COLO668 (cell line): Measurements from ENCODE around the gene DSTN.

Experiments
- DNase-seq: peaks from one replicate; lab custom pipeline; 2025; ENCODE audit not compliant: unreplicated experiment; lab: John Stamatoyannopoulos, UW

DSTN gene

DNA sequence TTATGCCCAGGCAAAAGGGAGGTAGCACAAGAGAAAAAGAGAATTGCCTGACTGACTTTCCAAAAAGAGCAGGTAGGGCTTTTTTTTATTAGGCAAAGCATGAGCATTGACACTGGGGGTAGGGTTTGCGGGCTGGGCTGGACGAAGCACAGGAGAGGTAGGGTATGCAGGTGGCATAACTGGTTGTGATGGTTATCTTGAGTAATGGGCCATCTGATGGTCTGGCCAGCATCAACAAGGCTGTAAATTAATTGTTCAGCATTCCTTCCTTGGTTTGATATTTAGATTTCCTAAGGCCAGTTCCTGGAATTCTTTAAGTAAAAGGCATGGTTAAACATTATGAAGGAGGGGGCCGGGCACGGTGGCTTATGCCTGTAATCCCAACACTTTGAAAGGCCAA lies 24.7 kb upstream of the DSTN start:
- no peak for DNase-seq

DNA sequence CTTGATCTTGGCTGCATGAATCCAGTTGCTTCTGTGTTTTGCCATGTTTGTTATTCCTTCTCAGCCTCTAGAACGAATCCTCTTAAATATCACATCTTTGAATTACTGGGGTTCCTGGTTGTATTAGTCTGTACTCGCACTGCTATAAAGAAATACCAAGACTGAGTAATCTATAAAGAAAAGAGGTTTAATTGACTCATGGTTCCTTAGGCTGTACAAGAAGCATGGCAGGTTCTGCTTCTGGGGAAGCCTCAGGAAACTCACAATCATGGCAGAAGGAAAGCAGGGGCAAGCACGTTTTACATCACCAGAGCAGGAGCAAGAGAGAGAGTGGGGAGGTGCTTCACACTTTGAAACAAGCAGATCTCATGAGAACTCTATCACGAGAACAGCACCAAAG lies 20.7 kb upstream of the DSTN start:
- no peak for DNase-seq

DNA sequence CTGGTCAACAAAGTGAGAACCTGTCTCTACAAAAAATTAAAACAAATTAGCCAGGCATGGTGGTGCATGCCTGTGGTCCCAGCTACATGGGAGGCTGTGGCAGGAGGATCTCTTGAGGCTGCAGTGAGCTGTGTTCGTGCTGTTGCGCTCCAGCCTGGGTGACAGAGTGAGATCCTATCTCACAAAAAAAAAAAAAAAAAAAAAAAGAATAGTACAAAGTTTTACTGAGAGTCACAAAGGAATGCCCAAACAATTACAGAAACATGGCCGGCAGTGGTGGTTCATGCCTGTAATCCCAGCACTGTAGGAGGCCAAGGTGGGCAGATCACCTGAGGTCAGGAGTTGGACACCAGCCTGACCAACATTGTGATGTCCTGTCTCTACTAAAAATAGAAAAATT lies 14.8 kb upstream of the DSTN start:
- DNase-seq: no peak

DNA sequence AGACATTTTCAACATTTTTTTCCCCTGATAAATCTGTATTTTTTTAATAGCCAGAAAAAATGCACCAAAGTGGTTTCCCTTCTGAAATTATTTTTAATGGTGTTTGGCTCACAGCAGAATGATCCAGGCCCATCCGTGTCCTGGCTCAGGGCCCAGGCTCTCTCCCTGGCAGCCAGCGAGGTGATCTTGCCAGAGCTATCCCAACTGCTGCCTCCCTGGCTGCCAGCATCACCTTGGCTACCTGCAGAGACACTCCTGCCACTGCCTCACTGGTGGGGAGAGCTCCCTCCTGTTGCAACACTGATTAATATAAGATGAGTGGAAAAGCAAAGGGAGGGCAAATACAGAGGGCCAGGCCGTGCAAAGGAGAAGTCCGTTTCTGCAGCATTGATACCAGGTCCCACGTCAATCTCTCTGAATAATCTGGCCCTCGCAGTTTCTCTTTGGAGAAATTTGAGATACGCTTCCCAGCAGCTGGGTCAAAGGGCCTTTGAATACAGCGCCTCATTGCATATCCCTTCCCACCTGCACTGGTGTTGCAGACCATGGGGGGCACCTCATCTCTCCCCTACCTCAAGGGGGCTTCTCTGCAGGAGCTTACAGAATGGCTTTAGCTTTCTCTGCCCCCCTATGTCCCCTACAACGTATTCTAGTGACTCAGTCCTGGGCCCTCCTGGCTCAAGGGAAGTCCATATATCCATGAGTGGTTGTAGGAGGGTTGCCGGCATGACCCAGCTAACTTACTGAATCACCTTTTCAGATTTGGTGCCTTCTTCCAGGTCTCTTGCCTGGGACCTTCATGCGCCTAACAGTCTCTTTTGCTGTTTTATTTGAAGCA lies 12.8 kb upstream of the DSTN start:
- DNase-seq: peak; percentile 60

DNA sequence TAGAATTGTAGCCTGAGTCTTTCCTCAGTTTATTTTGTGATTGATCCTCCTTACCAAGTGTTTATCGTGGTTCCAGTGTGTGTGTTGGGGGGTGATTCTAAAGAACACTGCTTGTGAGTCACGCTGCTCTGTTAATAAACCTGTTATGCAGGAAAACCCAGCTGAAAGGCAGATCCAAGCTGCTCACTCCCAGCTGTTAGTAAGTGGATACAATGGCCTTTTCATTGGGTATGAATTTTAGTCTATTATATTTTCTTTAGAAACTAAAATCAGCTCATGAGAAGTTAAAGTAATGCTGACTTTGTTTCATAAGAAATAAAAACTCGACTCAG lies 12.2 kb upstream of the DSTN start:
- DNase-seq: peak; percentile 48

DNA sequence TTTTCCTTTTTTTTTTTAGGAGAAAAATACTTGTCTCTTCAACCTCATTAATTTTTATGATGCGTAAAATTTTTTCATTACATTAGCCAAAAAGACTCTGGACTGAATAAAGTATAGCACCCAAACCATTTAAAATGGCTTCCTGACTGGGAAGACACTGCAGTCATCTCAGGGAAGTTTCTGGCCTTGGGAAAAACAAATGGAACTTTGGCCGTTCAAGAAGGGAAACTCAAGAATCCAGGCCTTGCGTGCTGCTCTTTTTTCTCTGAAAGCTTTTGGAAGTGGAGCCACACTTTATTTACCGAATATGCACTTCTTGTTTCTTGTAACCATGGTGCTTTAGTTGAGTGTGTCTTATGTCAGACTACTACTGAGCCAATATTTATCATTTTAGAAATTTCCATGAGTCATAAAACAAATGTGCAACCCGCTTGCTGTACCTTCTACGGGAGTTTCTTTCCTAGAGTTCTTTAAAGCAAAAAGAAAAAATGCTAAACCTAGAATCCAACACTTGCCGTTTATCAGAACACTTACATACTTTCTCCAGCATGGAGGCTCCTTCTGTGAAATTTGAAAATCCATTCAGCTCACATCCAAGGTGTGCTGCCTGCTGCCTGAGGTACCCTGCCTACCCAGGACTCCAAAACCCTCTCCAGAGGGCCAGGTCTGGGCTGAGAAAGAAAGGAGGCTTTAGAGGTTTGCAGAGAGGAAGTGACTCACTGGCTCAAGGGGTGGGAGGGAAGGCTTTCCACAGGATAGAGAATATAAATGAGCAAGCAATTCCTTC lies 11.5 kb upstream of the DSTN start:
- peak; percentile 50 for DNase-seq

DNA sequence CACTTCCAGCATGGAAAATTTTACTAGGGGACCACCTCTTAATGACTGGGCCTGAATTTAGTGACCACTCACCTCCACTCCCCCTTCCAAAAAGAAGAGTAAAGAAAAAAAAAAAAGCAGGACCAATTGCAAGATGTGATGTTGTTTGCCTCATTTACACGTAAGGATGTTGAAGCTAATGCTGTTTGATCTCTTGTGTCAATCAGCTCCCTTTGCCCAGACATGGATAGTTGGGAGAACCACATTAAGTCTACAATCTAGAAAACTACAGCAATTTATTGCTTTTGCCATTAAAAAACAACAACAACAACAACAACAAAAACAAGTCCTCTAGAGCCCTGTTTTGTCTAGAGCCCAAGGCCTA lies 11.0 kb upstream of the DSTN start:
- DNase-seq: no peak

DNA sequence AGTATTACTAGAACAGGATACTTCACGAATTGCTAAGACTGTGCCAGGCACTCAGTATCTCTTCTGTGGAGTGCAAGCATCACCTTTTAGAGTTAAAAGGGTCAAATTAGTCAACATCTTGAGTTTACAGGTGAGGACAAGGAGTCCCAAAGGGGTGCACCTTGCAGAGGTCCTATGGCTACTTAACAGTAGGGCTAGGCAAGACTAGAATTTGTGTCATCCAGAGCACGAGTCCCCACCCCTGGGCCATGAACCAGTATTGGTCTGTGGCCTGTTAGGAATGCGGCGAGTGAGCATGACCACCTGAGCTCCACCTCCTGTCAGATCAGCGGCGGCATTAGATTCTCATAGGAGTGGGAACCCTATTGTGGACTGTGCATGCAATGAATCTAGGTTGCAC lies 10.5 kb upstream of the DSTN start:
- no peak for DNase-seq

DNA sequence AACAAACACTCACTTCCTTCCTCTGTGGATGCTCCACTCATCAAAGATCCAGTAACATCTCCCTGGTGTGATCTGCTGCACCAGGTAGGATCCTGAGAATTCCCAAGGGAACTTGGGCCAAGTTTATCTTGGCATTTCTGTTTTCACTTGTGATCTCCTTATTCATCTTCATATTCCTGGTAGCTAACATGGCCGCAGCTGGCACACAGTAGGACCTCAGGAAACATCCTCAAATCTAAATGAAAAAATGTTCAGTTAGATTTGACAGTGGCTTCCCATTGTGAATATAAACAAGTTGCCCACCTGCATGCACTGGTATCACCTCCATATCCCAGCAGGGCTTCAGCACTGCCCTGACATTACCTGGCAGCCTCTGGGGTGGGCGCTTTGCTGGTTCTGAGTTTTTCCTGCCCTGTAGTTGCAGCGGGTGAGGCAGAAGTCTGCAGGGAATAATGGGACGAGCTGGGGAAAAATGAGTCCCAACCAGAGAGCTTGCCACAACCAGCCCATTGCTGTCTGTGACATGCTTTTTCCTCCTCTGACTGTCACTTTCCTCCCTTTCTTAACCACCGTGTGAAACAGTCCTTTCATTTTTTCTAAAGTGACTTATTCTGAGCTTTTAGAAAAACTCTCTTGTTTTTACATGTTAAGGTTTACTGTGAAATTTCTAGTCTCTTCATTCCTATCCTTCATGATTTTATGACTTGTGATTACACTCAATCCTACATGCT lies 9.4 kb upstream of the DSTN start:
- no peak for DNase-seq

DNA sequence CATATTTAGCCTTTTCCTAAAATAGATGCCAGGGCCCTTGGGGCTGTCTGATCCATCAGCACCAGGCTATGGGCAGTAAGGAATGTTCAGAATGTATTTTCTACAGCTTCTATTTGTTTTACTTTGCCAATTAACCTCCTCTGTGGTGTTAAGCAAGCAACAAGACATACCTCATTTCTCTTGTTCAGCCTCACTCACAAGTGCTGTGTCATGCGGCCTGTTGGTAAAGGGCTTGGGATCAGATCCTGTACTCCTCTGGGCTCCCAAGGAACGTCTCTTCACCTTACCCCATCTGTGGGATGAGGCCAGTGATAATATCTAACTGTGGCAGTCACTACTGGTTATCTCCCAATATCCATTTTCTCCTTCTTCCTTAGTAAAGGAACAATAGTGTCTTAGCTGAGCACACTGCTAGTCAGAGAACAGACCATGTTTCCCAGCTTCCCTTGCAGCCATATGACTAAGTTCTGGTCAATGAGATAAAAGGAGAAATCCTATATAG lies 7.0 kb upstream of the DSTN start:
- no peak for DNase-seq

DNA sequence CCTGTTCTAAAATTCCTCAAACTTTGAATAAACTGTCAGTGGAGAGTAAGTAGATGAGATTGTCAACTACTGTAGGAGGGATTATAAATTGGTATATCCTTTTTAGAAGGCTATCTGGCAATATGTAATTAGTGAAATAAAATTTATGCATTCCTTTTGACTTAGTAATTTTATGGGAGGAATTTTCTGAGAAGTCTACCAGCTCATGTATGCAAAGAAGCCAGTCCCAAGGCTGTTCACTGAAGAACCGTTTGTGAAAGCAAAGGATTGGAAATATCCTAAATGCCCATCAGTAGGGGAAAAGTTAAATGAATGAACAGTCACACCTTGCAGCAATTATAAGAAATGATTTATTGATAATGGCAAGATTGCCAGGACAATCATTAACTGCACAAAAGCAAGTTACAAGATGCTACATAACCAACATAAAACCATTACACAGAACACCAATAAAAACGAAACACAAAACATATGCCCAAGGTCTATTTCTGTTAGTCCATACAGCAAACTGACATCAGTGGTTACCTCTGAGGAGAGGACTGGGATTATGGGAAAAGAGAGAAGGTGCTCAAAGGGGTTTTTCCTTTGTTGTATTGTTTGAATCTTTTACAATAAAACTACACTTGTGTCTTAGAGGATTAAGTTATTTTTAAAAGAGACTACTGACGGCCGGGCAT lies 4.6 kb upstream of the DSTN start:
- no peak for DNase-seq

DNA sequence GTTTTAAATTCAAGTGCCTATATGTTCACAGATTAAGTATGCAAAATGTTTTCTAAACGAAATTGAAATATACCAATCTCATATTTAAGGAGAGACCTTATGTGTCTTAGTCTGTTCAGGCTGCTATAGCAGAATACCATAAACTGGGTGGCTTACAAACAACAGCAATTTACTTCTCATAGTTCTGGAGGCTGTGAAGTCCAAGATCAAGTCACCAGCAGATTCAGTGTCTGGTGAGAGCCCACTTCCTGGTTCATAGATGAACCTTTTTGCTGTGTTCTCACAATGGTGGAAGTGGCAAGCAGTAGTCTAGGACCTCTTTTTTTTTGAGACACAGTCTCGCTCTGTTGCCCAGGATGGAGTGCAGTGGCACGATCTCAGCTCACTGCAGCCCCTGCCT lies 3.5 kb upstream of the DSTN start:
- DNase-seq: no peak

DNA sequence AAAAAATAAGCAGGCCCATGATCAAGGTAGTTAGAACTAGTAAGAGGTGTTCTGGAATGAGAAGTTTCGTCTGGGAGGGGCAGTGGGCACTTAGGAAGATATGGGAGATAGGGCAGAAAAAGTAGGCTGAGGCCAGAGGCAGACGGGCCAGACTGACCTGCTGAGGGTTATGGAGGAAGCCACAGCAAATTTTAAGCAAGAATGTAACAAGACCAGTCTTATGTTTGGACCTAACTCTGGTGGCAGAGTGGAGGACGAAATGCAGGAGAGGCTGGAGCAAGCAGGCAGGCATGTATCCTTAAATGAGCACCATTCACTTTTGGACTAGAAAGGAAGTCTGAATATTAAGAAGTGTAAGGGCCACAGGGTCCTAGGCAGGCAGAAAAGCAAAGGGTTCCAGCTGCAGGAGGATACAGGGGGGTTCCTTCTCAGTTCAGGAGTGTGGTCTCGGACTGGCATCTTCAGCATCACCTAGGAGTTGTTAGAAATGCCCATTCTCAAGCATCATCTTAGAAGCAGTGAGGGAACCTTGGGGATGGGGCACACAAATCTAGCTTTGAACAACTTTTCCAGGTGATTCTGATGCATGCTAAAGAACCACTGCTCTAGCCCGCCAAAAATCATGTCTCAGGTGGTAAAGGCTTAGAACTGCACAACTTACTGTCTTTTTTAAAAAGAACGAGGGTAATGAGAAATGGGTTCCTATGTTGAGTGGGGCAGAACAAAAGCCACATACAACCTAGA lies 1.7 kb upstream of the DSTN start:
- no peak for DNase-seq

DNA sequence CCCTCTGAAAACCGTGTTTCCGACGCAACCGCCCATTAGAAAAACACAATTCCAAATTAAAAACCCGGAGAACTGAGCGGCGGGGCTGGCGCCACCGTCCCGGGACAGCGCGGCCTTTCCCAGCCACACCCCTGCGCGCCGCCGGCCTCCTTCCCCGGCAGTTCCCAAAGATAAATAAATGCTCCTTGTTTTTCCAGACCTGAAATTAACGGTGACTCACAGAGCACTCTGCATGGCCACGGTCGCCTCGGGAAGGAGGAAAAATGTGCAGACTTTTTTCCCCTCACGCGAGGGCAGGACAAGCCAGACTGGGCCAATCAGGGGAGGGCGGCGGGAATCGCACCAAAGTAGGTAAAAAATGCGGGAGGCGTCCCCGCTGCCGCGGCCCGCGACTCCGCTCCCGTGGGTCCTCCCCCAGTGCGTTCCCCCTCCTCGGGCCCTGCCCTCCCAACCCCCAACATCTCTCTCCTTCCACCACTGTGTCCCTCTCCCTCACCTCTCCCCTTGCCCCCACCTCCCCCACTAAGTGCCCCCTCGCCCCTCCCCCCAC lies 828 bp upstream of the DSTN start:
- peak; percentile 74 for DNase-seq

DNA sequence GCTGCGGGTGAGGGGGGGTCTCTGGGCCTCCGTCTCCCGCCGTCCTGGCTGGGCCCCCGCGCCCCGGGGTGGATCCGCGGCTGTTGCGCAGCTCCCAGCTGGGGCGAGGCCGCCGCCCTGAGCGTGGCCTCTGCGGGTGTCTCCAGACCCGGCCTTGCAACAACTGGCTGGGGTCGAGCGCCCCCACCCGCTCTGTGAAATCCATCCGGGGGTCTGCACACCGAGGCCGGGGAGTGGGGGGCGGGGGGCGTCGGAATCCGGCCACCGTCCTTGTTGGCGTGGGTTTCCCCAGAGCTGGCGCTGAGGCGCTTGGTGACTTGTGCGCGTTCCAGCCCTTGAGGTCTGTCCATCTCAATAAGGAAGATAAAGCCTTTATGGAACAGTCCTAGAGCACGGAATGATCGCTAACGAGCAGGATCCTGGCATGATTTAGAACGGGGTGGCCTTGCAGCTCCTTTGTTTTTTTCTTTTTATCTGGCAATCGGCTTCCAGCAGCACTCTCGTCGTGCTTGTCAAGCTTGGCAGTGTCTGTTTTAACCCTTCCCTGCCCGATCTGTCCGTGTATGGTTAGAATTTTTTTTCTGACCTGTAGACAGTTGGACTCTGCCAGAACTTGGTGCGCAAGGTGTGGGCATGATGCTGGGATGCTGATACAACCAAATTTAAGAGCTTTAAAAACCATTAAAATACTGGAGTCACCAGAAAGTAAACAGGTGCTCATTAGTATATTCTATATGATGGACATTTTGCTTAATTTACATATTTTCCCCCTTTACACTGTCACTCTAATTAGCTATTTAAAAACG lies 675 bp downstream of the DSTN start:
- DNase-seq: peak; percentile 69

DNA sequence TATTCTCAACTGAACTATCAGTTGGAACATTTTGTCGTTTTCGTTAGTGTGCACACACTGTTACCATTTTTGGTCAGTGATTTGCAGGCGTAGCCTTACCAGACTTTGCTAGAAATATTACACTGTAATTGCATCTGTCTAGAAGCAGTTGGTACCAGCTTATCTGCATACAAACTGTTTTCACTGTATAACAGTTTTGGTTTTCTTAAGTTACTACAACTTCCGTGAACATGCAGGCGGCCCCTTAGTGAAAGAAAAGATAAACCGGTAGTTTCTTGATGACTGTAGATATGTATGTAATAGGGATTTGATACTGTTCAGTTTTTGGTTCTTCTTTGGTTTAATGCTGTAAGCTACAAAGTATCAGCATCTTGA lies 1.3 kb downstream of the DSTN start:
- no peak for DNase-seq

DNA sequence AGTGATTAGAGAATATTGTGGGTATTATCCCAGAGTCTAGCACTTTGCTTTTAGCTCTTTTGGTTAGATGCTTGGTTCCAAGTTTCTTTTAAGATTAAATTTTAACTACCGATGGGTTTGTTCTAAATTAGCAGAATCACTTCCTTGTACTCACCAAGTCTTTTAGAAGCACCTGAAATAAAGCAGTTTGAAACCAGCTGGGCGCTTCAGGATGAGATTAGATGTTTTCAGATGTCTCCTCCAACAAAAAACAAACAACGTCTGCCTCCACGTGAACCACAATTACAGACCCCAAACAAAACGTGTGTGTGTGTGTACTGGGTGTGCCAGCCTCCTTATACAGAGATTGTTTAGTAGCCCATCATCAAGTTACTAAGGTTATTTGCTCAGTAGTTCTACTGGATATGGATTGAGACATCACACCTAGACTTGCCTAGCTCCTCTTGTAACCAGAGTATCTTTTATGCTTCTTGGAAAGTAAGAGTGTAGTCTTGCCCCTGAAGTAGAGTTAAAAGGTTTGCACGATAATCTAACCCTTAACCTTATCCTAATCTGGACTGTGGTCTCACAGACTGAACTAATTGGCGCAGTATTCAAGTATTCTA lies 2.3 kb downstream of the DSTN start:
- DNase-seq: peak; percentile 22

DNA sequence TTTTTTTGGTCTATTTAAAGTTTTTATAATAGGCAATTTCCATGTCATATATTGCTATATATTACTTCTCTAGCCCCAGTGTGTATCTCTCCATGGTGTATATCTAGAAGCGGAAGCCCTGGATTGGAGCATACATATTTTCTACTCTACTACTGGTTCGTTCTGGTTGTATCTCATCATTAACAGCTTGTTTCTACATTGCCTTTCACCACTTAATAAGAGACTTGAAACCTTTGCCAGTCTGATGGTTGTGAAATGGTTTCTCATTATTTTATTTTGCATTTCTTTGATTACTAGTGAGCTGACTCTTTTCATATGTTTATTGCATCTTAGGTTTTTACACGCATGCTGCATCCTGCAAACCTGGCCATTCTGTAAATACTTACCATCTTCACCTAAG lies 3.6 kb downstream of the DSTN start:
- DNase-seq: no peak

DNA sequence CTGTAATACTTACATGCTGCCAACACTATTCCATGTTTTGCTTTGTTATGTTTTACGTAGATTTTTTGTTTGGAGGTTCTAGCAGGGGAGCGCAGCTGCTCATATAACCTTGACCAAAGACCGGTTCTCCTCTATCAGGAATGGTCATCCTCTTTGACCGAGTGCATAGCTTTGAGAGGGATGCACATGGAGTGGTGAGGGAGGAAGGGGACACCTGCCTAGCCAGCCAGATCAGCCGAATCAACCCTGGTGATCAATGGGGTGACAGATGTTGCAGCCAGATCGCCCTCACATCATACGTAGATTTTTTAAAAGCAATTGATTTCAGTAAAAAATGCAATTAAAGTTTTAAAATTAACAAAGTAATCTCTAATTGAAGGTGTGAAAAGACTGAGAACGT lies 6.3 kb downstream of the DSTN start:
- DNase-seq: no peak
